ENCODE measurements around the gene CHCHD1.
"Not testable (repeated sequence)": the region's sequence is repeated elsewhere in the genome, so short reads cannot be mapped to it uniquely, and the experiment has no call there.

The CHCHD1 gene

GRCh38 chr10:73813333-73813732 is 31.5 kb downstream of the CHCHD1 start:
- DNase-seq (ENCODE audit: low spot score) = no peak

DNA sequence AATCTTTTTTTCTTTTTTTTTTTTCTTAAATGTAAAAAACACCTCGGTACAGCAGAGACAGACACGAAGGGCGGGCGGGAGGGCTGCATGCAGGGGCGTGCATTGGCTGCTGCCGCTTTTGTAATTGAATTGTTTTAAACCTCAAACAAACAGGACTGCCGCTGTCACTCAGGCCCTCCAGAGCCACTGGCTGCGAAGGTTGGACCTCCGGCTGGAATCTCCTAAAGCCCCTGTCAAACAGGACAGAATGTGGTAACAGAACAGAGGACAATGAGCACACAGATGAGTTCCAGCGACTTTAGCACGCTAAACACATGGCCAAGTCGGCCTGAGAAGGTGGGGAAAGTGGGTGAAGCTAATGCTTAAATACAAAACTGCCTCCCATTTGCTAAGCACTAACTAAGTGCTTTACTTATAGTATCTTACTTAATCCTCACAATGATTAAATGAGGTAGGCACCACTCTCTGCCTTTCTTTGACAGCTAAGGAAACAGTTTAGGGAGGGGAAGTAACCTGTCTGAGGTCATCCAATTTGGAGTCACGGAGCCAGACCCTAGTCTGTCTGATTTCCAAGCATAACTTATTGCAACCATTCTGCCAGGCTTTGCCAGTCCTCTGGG is 32.5 kb downstream of the CHCHD1 start:
- no peak for DNase-seq (ENCODE audit: low spot score)

DNA sequence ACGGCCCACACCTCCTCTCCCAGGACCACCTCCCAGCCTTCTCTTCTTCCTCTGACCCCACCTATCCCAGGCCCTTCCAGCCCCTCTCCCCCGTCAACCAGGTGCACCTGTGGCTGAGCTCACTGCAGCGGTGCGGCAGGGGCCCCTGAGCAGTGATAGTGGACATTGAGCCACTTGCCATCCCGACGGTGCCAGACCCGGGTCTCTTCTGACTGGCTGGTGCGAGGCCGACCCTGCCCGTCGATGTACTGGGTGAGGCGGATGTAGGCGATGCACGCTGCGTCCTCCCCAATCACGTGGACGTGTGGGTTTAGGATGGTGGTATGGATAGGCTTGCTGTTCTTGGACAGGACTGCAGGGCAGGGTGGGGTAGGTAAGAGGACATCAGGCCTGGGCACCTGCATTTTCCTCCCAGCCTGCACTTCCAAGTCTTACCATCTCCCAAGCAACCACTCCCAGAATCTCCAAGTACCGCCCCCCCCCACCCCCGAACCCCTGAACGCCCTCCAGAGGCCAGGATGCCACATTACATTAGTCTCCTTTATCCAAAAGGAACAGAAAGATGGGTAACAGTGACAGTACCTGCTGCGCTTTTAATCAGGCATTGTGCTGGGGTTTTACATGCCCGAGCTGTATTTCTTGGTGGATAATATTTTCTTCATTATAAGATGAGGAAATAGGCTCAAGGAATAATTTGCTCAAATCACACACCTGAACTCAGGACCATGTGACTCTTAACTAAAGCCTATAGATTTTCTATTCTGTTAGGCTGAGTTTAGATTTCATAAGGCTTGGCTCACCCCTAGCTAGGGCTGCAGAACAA is 33.3 kb downstream of the CHCHD1 start:
- DNase-seq (ENCODE audit: low spot score) = no peak

DNA sequence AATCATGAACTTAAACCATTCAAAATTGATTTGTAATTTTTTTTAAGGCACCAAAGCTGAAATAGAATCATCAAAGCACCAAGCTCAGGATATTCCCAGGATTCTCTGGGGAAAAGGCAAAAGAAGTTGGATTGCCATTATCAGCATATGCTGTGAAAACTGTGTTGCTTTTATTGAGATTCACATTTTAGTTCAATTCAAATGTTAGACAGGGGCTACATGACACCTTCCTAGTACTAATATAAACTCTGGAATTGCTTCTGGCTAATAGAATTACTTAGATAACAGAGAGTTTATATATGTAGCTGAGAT is 33.8 kb downstream of the CHCHD1 start:
- no peak for DNase-seq (ENCODE audit: low spot score)

- DNase-seq (ENCODE audit: low spot score) = no peak
These were observed 35.3 kb downstream of the CHCHD1 start for GRCh38 chr10:73816917-73817729.

GRCh38 chr10:73817826-73818225 is 36.0 kb downstream of the CHCHD1 start:
- DNase-seq (ENCODE audit: low spot score) = no peak

GRCh38 chr10:73818402-73818801 is 36.6 kb downstream of the CHCHD1 start:
- no peak for DNase-seq (ENCODE audit: low spot score)

- DNase-seq (ENCODE audit: low spot score) = no peak
These were observed 37.2 kb downstream of the CHCHD1 start for GRCh38 chr10:73819081-73819480.

DNA sequence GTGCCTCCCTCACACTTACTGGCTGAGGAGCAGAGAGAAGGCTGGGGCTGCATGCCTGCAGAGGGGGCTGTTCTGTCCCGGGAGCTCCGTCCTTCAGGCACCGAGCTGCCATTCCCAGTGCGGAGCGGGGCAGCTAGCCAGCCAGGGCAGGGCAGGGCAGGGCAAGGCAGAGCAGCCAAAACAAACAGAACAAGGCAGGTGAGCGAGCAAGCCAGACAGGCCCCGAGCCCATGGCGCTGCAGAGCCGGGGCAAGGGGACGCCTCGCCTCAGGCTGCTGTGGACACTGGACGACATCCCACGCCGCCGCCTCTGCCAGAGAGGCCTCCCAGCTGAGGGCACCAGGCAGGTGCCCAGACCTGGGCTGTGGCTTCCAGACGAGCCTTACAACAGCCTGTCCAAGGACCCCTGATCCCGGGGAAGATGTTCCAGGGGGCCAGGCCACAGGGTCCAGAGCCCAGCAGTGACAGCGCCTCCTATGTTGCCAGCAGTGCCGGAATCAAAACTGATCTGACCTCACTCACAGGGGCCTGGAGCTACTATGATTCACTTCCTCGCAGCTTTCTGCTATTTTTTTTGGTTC is 37.8 kb downstream of the CHCHD1 start:
- DNase-seq (ENCODE audit: low spot score) = no peak

- no peak for DNase-seq (ENCODE audit: low spot score)
These were observed 41.5 kb downstream of the CHCHD1 start for GRCh38 chr10:73823391-73823790.

DNA sequence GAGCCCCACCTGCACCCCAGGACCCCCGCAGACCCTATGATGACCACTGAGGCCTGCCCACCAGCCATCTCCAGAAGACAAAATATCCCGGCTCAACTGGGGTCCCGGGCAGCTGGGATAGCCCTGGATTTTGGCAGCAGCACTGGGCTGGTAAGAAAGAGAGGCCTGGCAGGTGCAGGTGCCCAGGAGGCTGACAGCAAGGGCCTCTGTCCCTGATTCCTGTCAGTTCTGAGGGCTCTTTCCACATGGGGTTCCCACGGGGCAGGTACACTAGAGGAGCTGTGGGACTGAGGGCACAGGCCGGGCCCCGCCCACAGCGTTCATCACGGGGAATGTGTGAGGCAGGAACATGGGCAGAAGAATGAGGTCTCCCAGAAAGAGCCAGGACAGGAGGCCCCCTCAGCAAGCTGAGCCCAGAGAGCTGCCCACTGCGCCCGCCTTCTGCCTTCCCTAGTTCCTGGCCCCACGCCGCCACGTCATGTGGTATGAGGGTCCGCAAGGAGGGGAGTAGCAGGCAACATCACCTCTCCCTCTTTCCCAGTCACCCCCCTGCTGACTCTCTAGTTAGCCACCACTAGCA is 42.4 kb downstream of the CHCHD1 start:
- no peak for DNase-seq (ENCODE audit: low spot score)

DNA sequence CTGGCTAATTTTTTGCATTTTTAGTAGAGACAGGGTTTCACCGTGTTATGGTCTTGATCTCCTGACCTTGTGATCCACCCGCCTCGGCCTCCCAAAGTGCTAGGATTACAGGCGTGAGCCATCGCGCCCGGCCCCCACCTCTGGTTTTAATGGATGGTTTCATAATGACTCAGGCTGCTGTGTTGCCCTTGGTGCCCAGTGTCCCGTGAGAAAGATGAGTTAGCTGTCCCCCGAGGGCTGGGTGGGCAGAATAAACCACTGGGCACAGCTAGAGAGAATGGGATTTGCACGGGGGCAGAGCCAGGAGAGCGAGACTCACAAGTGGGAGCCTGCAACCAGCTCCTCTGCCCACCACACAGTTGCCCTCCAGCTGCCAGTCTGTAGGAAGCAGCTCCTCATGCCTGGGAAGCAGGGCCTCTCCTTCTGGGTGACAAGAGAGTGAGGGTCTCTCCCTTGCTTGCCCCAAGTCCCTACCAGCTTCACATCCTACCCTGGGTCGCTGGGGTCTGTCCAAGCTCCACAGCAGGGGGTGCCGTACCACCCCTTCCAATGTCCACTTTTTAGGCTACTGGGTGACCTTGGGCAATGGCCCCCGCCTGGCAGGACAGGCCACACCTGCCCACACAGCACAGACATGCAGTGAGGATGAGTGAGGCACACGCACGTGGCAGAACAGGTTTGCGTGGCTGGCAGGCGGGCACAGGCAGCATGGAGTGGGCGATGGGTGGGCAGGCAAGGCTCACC is 45.7 kb downstream of the CHCHD1 start:
- no peak for DNase-seq (ENCODE audit: low spot score)

DNA sequence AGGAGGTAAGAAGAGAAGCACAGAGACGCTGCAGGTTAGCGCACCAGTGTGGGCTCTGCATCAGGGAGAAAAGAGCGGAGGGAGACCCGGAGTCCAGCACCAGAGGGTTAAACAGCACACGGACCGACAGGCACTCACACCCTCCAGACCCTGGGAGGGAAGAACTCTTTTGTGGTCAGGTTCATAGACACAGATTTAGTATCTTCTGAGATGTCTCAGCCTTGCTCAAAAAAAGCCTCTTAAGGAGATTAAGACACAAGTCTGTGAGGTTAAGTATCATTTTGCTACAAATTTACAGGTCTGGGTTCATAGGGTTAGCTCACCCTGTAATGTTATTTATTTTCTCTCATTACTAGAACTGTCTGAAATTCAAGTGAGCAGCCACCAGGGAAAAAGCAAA is 46.3 kb downstream of the CHCHD1 start:
- no peak for DNase-seq (ENCODE audit: low spot score)

- DNase-seq (ENCODE audit: low spot score) = not testable (repeated sequence)
These were observed 47.2 kb downstream of the CHCHD1 start for GRCh38 chr10:73829090-73829489.

Measured in cerebellar cortex (tissue), 1 donor.